ENCODE data around the gene SPTLC3. TPM values are rescaled to one million over a fixed set of nuclear protein-coding genes. Genes with fewer than 3 reads are reported as not detected.
"Not testable (repeated sequence)": the region's sequence is repeated elsewhere in the genome, so short reads cannot be mapped to it uniquely, and the experiment has no call there.

SPTLC3 gene
- total RNA-seq, 2 experiments from 2014 or later: not detected

GRCh38 chr20:12977328-12978125 is 31.2 kb upstream of the SPTLC3 start:
- H2AFZ ChIP-seq (ENCODE audit: low read length): no peak overlapping the region

GRCh38 chr20:12978126-12978394 is 30.7 kb upstream of the SPTLC3 start:
- no peak overlapping the region for H3K4me2 ChIP-seq (ENCODE audit: low read length)
- H3K4me3 ChIP-seq (ENCODE audit: low read depth, low read length, poor library complexity, severe bottlenecking): no peak overlapping the region
- H3K36me3 ChIP-seq (ENCODE audit: insufficient read depth, low read length): no peaks in the 10 kb centered on the region
- DNase-seq (ENCODE audit: low spot score): no peak
- H3K4me1 ChIP-seq (ENCODE audit: insufficient read depth, low read length, poor library complexity, severe bottlenecking): no peaks in the 10 kb centered on the region
- TF ChIP-seq EZH2phosphoT487 (IDR thresholded peaks at IDR 0.05; ENCODE audit: borderline replicate concordance, low read depth, low read length): no peak
- ChIA-PET POLR2A (interaction anchor here (0.8 to 1.9 kb wide), 2 partner anchors 14 to 977 kb away, joined by 3 to 5 read pairs; no protein-coding TSS in a partner anchor), CTCF (ENCODE audit: unreplicated experiment) (no interaction called here)
- BruUV-seq (replicated peaks): no TSS peak
- H3K9me3 ChIP-seq (ENCODE audit: low read length): no peaks in the 10 kb centered on the region
- no peaks in the 10 kb centered on the region for H3K79me2 ChIP-seq (ENCODE audit: insufficient read depth, low read depth, low read length)
- H2AFZ ChIP-seq (ENCODE audit: low read length): no peak overlapping the region
- no peaks in the 10 kb centered on the region for H3K9me2 ChIP-seq (ENCODE audit: insufficient read depth, low read length)
- no peak overlapping the region for H3K27ac ChIP-seq (ENCODE audit: low read depth, low read length, poor library complexity, severe bottlenecking)
- intact Hi-C loops (cut with micrococcal nuclease; ENCODE audit: unreplicated experiment): no loop called here
- H4K20me1 ChIP-seq (ENCODE audit: insufficient read depth, low read length): no peaks in the 10 kb centered on the region

More at GRCh38 chr20:12977328-12978125, 31.2 kb upstream of the SPTLC3 start:
- Histone ChIP-seq H3K27ac (ENCODE audit: low read depth, low read length, poor library complexity, severe bottlenecking) (no peak overlapping the region), H4K20me1 (ENCODE audit: insufficient read depth, low read length) (no peaks in the 10 kb centered on the region), H3K36me3 (ENCODE audit: insufficient read depth, low read length) (no peaks in the 10 kb centered on the region), H3K9me2 (ENCODE audit: insufficient read depth, low read length) (no peaks in the 10 kb centered on the region), H3K4me3 (ENCODE audit: low read depth, low read length, poor library complexity, severe bottlenecking) (no peak overlapping the region), H3K4me1 (ENCODE audit: insufficient read depth, low read length, poor library complexity, severe bottlenecking) (no peaks in the 10 kb centered on the region), H3K9me3 (ENCODE audit: low read length) (no peaks in the 10 kb centered on the region), H3K79me2 (ENCODE audit: insufficient read depth, low read depth, low read length) (no peaks in the 10 kb centered on the region), H3K4me2 (ENCODE audit: low read length) (no peak overlapping the region)
- BruUV-seq (replicated peaks): no TSS peak
- DNase-seq (ENCODE audit: low spot score): no peak
- TF ChIP-seq CTCF (conservative IDR thresholded peaks at IDR 0.05; ENCODE audit: low read length) (no peak), EZH2phosphoT487 (IDR thresholded peaks at IDR 0.05; ENCODE audit: borderline replicate concordance, low read depth, low read length) (no peak)
- CTCF ChIA-PET (ENCODE audit: unreplicated experiment): no interaction called here
- intact Hi-C loops (cut with micrococcal nuclease; ENCODE audit: unreplicated experiment): no loop called here
- POLR2A ChIA-PET: interaction anchor here (1.3 to 1.9 kb wide), 2 partner anchors 12 to 13 kb away, joined by 3 to 5 read pairs; no protein-coding TSS in a partner anchor

- no peaks in the 10 kb centered on the region for H3K9me3 ChIP-seq (ENCODE audit: low read length)
- no peak for DNase-seq (ENCODE audit: low spot score)
- no peaks in the 10 kb centered on the region for H3K36me3 ChIP-seq (ENCODE audit: insufficient read depth, low read length)
- no peaks in the 10 kb centered on the region for H3K9me2 ChIP-seq (ENCODE audit: insufficient read depth, low read length)
- no peak overlapping the region for H3K27ac ChIP-seq (ENCODE audit: low read depth, low read length, poor library complexity, severe bottlenecking)
- no peak overlapping the region for H2AFZ ChIP-seq (ENCODE audit: low read length)
- no peaks in the 10 kb centered on the region for H3K4me1 ChIP-seq (ENCODE audit: insufficient read depth, low read length, poor library complexity, severe bottlenecking)
- no peaks in the 10 kb centered on the region for H4K20me1 ChIP-seq (ENCODE audit: insufficient read depth, low read length)
- POLR2A ChIA-PET: interaction anchor here (0.6 to 1.9 kb wide), 4 partner anchors 15 to 1124 kb away, joined by 3 to 5 read pairs (median 3); no protein-coding TSS in a partner anchor
- no peaks in the 10 kb centered on the region for H3K79me2 ChIP-seq (ENCODE audit: insufficient read depth, low read depth, low read length)
- BruUV-seq (replicated peaks): no TSS peak
- intact Hi-C loops (cut with micrococcal nuclease; ENCODE audit: unreplicated experiment): no loop called here
- no peak overlapping the region for H3K4me2 ChIP-seq (ENCODE audit: low read length)
- TF ChIP-seq EZH2phosphoT487 (IDR thresholded peaks at IDR 0.05; ENCODE audit: borderline replicate concordance, low read depth, low read length) (no peak), CTCF (conservative IDR thresholded peaks at IDR 0.05; ENCODE audit: low read length) (no peak)
- CTCF ChIA-PET (ENCODE audit: unreplicated experiment): no interaction called here
- H3K4me3 ChIP-seq (ENCODE audit: low read depth, low read length, poor library complexity, severe bottlenecking): no peak overlapping the region
Observed at GRCh38 chr20:12978613-12979495, 29.9 kb upstream of the SPTLC3 start.

GRCh38 chr20:12979713-12980112 is 29.1 kb upstream of the SPTLC3 start:
- H3K36me3 ChIP-seq (ENCODE audit: insufficient read depth, low read length); DNase-seq (ENCODE audit: low spot score); CTCF ChIA-PET (ENCODE audit: unreplicated experiment); H3K9me3 ChIP-seq (ENCODE audit: low read length); intact Hi-C loops (cut with micrococcal nuclease; ENCODE audit: unreplicated experiment); H3K4me2 ChIP-seq (ENCODE audit: low read length); H4K20me1 ChIP-seq (ENCODE audit: insufficient read depth, low read length); H3K79me2 ChIP-seq (ENCODE audit: insufficient read depth, low read depth, low read length); H2AFZ ChIP-seq (ENCODE audit: low read length); H3K27ac ChIP-seq (ENCODE audit: low read depth, low read length, poor library complexity, severe bottlenecking); BruUV-seq (replicated peaks); H3K9me2 ChIP-seq (ENCODE audit: insufficient read depth, low read length); H3K4me1 ChIP-seq (ENCODE audit: insufficient read depth, low read length, poor library complexity, severe bottlenecking); H3K4me3 ChIP-seq (ENCODE audit: low read depth, low read length, poor library complexity, severe bottlenecking): not testable (repeated sequence)
- POLR2A ChIA-PET: interaction anchor here (1.0 kb wide), 1 partner anchor 1124 kb away, joined by 3 read pairs; no protein-coding TSS in a partner anchor
